Suppressor macrophage (primary cell): Measurements from ENCODE around the gene SPATS2.
A peak's percentile ranks its signal among the peaks of the same experiment; 100 is the strongest.
"Not testable (repeated sequence)": the region's sequence is repeated elsewhere in the genome, so short reads cannot be mapped to it uniquely, and the experiment has no call there.

ENCODE experiments used
- DNase-seq, 4 experiments: peaks; one replicate each; pipeline ENCODE4 v3.0.0-alpha.2; 2020 to 2022

Gene SPATS2

GRCh38 chr12:49413796-49414195, 46.5 kb downstream of the SPATS2 start:
- no peak for DNase-seq

- no peak for DNase-seq
Measured at GRCh38 chr12:49414364-49414763, 47.1 kb downstream of the SPATS2 start.

GRCh38 chr12:49415521-49415970, 48.3 kb downstream of the SPATS2 start:
- no peak for DNase-seq

- DNase-seq = no peak
Measured at GRCh38 chr12:49416892-49417291, 49.6 kb downstream of the SPATS2 start.

GRCh38 chr12:49417558-49417957, 50.3 kb downstream of the SPATS2 start:
- no peak for DNase-seq

GRCh38 chr12:49420556-49420955, 53.3 kb downstream of the SPATS2 start:
- no peak for DNase-seq

GRCh38 chr12:49422114-49422513, 54.9 kb downstream of the SPATS2 start:
- DNase-seq = no peak

GRCh38 chr12:49428793-49429192, 61.5 kb downstream of the SPATS2 start:
- DNase-seq = peak; percentile 58 to 86 (median 76)

- DNase-seq = peak in 2 of 4 experiments; percentile 14 to 38
Measured at GRCh38 chr12:49432616-49433015, 65.4 kb downstream of the SPATS2 start.

- DNase-seq = not testable (repeated sequence)
Measured at GRCh38 chr12:49436799-49437198, 69.5 kb downstream of the SPATS2 start.

- DNase-seq = no peak
Measured at GRCh38 chr12:49439042-49439441, 71.8 kb downstream of the SPATS2 start.

- peak in 2 of 4 experiments; percentile 65 to 72 for DNase-seq
Measured at GRCh38 chr12:49440035-49440434, 72.8 kb downstream of the SPATS2 start.

GRCh38 chr12:49442915-49443314, 75.7 kb downstream of the SPATS2 start:
- DNase-seq = no peak

GRCh38 chr12:49446571-49446970, 79.3 kb downstream of the SPATS2 start:
- DNase-seq = no peak

GRCh38 chr12:49448858-49449257, 81.6 kb downstream of the SPATS2 start:
- no peak for DNase-seq

GRCh38 chr12:49451468-49452259, 84.4 kb downstream of the SPATS2 start:
- DNase-seq = no peak

- no peak for DNase-seq
Measured at GRCh38 chr12:49455501-49455900, 88.2 kb downstream of the SPATS2 start.

- DNase-seq = no peak
Measured at GRCh38 chr12:49456131-49456679, 88.9 kb downstream of the SPATS2 start.

- no peak for DNase-seq
Measured at GRCh38 chr12:49458816-49459215, 91.6 kb downstream of the SPATS2 start.

- no peak for DNase-seq
Measured at GRCh38 chr12:49461221-49461620, 94.0 kb downstream of the SPATS2 start.

- DNase-seq = no peak
Measured at GRCh38 chr12:49462083-49462744, 95.0 kb downstream of the SPATS2 start.

- DNase-seq = peak in 1 of 4 experiments; percentile 11
Measured at GRCh38 chr12:49465132-49465531, 97.9 kb downstream of the SPATS2 start.

- no peak for DNase-seq
Measured at GRCh38 chr12:49470986-49471385, 103.7 kb downstream of the SPATS2 start.

GRCh38 chr12:49471557-49471956, 104.3 kb downstream of the SPATS2 start:
- DNase-seq = no peak
